ENCODE results near the gene CA11. TPM values are rescaled to one million over a fixed set of nuclear protein-coding genes. Genes with fewer than 3 reads are reported as not detected.

CA11 gene
- total RNA-seq, 1 experiment from 2014 or later: 12.6 TPM

- ChIA-PET POLR2A (no interaction called here), CTCF (interaction anchor here (0.7 kb wide), 1 partner anchor 13 kb away, joined by 3 read pairs; no protein-coding TSS in a partner anchor)
- ATAC-seq (no peak), DNase-seq (ENCODE audit: low read depth, low spot score) (no peak)
- Histone ChIP-seq H3K36me3 (ENCODE audit: control insufficient read depth, insufficient read depth, low read length) (no peaks in the 10 kb centered on the region), H3K27ac (ENCODE audit: low read length) (no peak overlapping the region), H3K4me1 (ENCODE audit: control insufficient read depth, insufficient read depth, low read length) (no peaks in the 10 kb centered on the region), H3K27me3 (ENCODE audit: control insufficient read depth, insufficient read depth, low read length) (no peaks in the 10 kb centered on the region), H3K9me3 (ENCODE audit: control insufficient read depth, insufficient read depth, low read depth, low read length) (no peaks in the 10 kb centered on the region), H3K4me3 (ENCODE audit: low read depth in 2 of 2, low read length in 2 of 2) (no peak overlapping the region)
- BruUV-seq (replicated peaks): no TSS peak
- in situ Hi-C loops (cut with HindIII; ENCODE audit: low pct_unique_long_range_greater_than_20kb, low sequenced_read_pairs): no loop called here
- intact Hi-C loops (cut with micrococcal nuclease; ENCODE audit: unreplicated experiment): no loop called here
- TF ChIP-seq POLR2AphosphoS5 (IDR thresholded peaks at IDR 0.05; ENCODE audit: low read depth, low read length) (no peak), SIN3A (IDR thresholded peaks at IDR 0.05; ENCODE audit: borderline replicate concordance, insufficient read depth, low read depth, low read length) (no peak), CTCF (IDR thresholded peaks at IDR 0.05) (no peak), TCF7L2 (IDR thresholded peaks at IDR 0.05; ENCODE audit: low read depth, low read length) (no peak), REST (IDR thresholded peaks at IDR 0.05; ENCODE audit: insufficient read depth in 1 of 2, low read depth in 2 of 2, low read length in 1 of 2) (no peak)
Measured at GRCh38 chr19:48664476-48664875, 18.5 kb upstream of the CA11 start.

- no peak overlapping the region for H3K27ac ChIP-seq (ENCODE audit: low read length)
- in situ Hi-C loops (cut with HindIII; ENCODE audit: low pct_unique_long_range_greater_than_20kb, low sequenced_read_pairs) (no loop called here), intact Hi-C loops (cut with micrococcal nuclease; ENCODE audit: unreplicated experiment) (no loop called here)
- ChIA-PET CTCF (no interaction called here), POLR2A (no interaction called here)
- H3K36me3 ChIP-seq (ENCODE audit: control insufficient read depth, insufficient read depth, low read length): no peaks in the 10 kb centered on the region
- H3K4me1 ChIP-seq (ENCODE audit: control insufficient read depth, insufficient read depth, low read length): no peaks in the 10 kb centered on the region
- no peak for TF ChIP-seq POLR2AphosphoS5 (IDR thresholded peaks at IDR 0.05; ENCODE audit: low read depth, low read length)
- H3K27me3 ChIP-seq (ENCODE audit: control insufficient read depth, insufficient read depth, low read length): no peaks in the 10 kb centered on the region
- no peak overlapping the region for H3K4me3 ChIP-seq (ENCODE audit: low read depth in 2 of 2, low read length in 2 of 2)
- ATAC-seq: no peak
- H3K9me3 ChIP-seq (ENCODE audit: control insufficient read depth, insufficient read depth, low read depth, low read length): no peaks in the 10 kb centered on the region
- BruUV-seq (replicated peaks): no TSS peak
- no peak for DNase-seq (ENCODE audit: low read depth, low spot score)
Measured at GRCh38 chr19:48663667-48664066, 17.7 kb upstream of the CA11 start.

- ChIA-PET CTCF (no interaction called here), POLR2A (no interaction called here)
- H3K4me3 ChIP-seq (ENCODE audit: low read depth in 2 of 2, low read length in 2 of 2): no peak overlapping the region
- TF ChIP-seq CTCF (IDR thresholded peaks at IDR 0.05) (no peak), TCF7L2 (IDR thresholded peaks at IDR 0.05; ENCODE audit: low read depth, low read length) (no peak), SIN3A (IDR thresholded peaks at IDR 0.05; ENCODE audit: borderline replicate concordance, insufficient read depth, low read depth, low read length) (no peak), REST (IDR thresholded peaks at IDR 0.05; ENCODE audit: insufficient read depth in 1 of 2, low read depth in 2 of 2, low read length in 1 of 2) (no peak), POLR2AphosphoS5 (IDR thresholded peaks at IDR 0.05; ENCODE audit: low read depth, low read length) (no peak)
- DNase-seq (ENCODE audit: low read depth, low spot score) (no peak), ATAC-seq (no peak)
- no peaks in the 10 kb centered on the region for H3K9me3 ChIP-seq (ENCODE audit: control insufficient read depth, insufficient read depth, low read depth, low read length)
- intact Hi-C loops (cut with micrococcal nuclease; ENCODE audit: unreplicated experiment): no loop called here
- H3K27ac ChIP-seq (ENCODE audit: low read length): no peak overlapping the region
- no peaks in the 10 kb centered on the region for H3K36me3 ChIP-seq (ENCODE audit: control insufficient read depth, insufficient read depth, low read length)
- in situ Hi-C loops (cut with HindIII; ENCODE audit: low pct_unique_long_range_greater_than_20kb, low sequenced_read_pairs): no loop called here
- no TSS peak for BruUV-seq (replicated peaks)
- no peaks in the 10 kb centered on the region for H3K27me3 ChIP-seq (ENCODE audit: control insufficient read depth, insufficient read depth, low read length)
- H3K4me1 ChIP-seq (ENCODE audit: control insufficient read depth, insufficient read depth, low read length): no peaks in the 10 kb centered on the region
Measured at GRCh38 chr19:48661711-48662090, 15.7 kb upstream of the CA11 start.
